ENCODE results near the gene FLVCR2. TPM values are rescaled to one million over a fixed set of nuclear protein-coding genes. Genes with fewer than 3 reads are reported as not detected.

FLVCR2 gene
- total and polyA plus RNA-seq, 2 experiments from 2014 or later = 1.8 to 1.9 TPM

DNA sequence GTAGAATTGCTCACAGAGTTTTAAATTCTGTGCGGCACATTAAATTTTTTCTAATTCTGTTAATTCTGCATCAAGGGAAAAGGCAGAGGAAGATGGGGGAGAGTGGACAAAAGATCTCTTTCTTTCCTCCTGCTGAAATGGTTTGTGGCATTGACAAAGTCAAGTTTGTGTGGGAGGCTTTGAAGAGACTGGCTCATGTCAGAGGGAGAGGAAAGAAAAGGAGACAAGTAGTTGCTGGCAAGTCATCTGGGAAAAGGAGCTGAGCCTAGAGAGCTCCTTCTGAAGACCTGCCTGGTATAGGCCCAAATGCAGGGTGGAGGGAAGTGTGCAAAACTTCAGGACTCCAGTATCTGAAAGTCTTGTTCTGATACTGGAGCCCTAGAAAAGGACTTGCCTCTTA is 119.0 kb downstream of the FLVCR2 start:
- Histone ChIP-seq H3K9me3 (ENCODE audit: low read depth) (no peaks in the 10 kb centered on the region), H3K4me3 (no peak overlapping the region), H3K27me3 (no peaks in the 10 kb centered on the region), H3K27ac (peak overlapping the region; percentile 47), H3K36me3 (peaks cover 10% of the 10 kb centered on the region), H3K4me1 (ENCODE audit: low read depth) (peaks cover 10% of the 10 kb centered on the region)
- no peak for DNase-seq (ENCODE audit: low read depth in 1 of 2, low spot score in 1 of 2)
- TF ChIP-seq CTCF (IDR thresholded peaks at IDR 0.05; ENCODE audit: low read depth, low read length) = no peak

Other genes with a start within 250 kb of the FLVCR2 start
- gene JDP2, start 150.6 kb upstream of the FLVCR2 start, total RNA-seq = 15.2 and 22.0 TPM in 2 replicates
- 9.7 and 12.5 TPM in 2 replicates for gene JDP2, start 150.6 kb upstream of the FLVCR2 start, polyA plus RNA-seq
- gene BATF, start 56.2 kb upstream of the FLVCR2 start, total RNA-seq = not detected in 2 replicates
- not detected in 2 replicates for gene BATF, start 56.2 kb upstream of the FLVCR2 start, polyA plus RNA-seq
- 12.7 and 18.1 TPM in 2 replicates for gene ERG28, start 82.3 kb downstream of the FLVCR2 start, total RNA-seq
- 33.6 and 60.7 TPM in 2 replicates for gene ERG28, start 82.3 kb downstream of the FLVCR2 start, polyA plus RNA-seq
- 23.5 and 28.4 TPM in 2 replicates for gene TTLL5, start 82.6 kb downstream of the FLVCR2 start, total RNA-seq
- gene TTLL5, start 82.6 kb downstream of the FLVCR2 start, polyA plus RNA-seq = 22.5 and 24.1 TPM in 2 replicates

Measured in cardiac muscle cell (in vitro differentiated cells and primary cell).